BE2C (cell line): Measurements from ENCODE around the gene MAN2A1.
"Not testable (repeated sequence)": the region's sequence is repeated elsewhere in the genome, so short reads cannot be mapped to it uniquely, and the experiment has no call there.

ENCODE experiments used
- DNase-seq: peaks from one replicate; pipeline ENCODE4 v3.0.0-alpha.2; 2020
- H3K27me3 ChIP-seq: fragments of 250-450 bp; sonication (Bioruptor Pico); 2 replicates; pipeline ENCODE4 v1.5.1; 2020; ENCODE audit warnings: mild to moderate bottlenecking
- H3K36me3 ChIP-seq: fragments of 250-450 bp; sonication (Bioruptor Pico); 2 replicates; pipeline ENCODE4 v1.5.1; 2020; ENCODE audit warnings: mild to moderate bottlenecking
- H3K4me1 ChIP-seq: fragments of 250-450 bp; sonication (Bioruptor Pico); 2 replicates; pipeline ENCODE4 v1.5.1; 2020
- H3K4me3 ChIP-seq: 2 replicates; pipeline ENCODE4 v1.5.1; 2011; ENCODE audit warnings: low read depth, low read length
- H3K9me3 ChIP-seq: fragments of 250-450 bp; sonication (Bioruptor Pico); 2 replicates; pipeline ENCODE4 v1.5.1; 2020
- TF ChIP-seq, protein P1 (sequence below): IDR thresholded peaks from 2 replicates; pipeline ENCODE4 v1.5.1; 2012; ENCODE audit warnings: mild to moderate bottlenecking, low read depth, low read length

MAN2A1 gene

DNA sequence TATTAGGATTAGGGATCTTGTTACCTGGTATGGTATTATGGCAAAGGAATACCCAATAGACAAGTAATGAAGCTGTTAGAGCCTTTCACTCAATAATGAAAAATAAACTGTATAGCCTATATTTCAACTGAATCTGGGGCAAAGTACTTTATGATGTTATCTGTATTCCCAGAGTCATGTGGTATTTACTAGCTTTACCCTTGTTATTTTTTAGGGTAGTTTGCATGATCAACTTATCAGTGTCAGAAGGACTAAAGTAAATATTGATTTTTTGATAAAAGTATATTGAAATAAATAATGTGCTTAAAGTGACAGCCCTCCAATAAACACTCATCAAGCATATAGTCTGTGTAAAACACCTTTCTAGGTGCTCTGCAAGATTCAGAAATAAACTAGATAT is 64.6 kb downstream of the MAN2A1 start:
- Histone ChIP-seq H3K4me1 (no peaks in the 10 kb centered on the region), H3K36me3 (no peaks in the 10 kb centered on the region), H3K27me3 (no peaks in the 10 kb centered on the region), H3K4me3 (no peak overlapping the region), H3K9me3 (no peaks in the 10 kb centered on the region)
- DNase-seq, result no peak
- TF ChIP-seq, protein P1, sequence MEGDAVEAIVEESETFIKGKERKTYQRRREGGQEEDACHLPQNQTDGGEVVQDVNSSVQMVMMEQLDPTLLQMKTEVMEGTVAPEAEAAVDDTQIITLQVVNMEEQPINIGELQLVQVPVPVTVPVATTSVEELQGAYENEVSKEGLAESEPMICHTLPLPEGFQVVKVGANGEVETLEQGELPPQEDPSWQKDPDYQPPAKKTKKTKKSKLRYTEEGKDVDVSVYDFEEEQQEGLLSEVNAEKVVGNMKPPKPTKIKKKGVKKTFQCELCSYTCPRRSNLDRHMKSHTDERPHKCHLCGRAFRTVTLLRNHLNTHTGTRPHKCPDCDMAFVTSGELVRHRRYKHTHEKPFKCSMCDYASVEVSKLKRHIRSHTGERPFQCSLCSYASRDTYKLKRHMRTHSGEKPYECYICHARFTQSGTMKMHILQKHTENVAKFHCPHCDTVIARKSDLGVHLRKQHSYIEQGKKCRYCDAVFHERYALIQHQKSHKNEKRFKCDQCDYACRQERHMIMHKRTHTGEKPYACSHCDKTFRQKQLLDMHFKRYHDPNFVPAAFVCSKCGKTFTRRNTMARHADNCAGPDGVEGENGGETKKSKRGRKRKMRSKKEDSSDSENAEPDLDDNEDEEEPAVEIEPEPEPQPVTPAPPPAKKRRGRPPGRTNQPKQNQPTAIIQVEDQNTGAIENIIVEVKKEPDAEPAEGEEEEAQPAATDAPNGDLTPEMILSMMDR, result no peak

DNA sequence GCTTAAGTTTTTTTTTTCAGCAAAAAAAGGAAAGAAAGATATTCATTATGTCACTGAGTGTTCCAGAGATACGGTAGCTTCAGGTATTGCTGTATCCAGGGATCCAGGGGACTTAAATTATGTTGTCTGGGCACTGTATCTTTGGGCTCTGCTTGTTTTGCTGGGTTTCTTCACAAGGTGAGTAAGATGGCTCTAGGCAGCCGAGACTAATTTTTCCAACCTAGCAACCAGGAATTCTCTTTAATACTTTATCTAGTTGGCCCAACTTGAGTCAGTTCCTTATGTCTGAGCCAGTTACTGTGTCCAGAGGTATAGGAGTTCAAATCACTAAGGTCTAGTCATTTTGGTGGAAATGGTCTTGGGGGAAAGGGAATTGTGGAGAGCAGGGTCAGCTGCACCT is 66.0 kb downstream of the MAN2A1 start:
- no peaks in the 10 kb centered on the region for H3K27me3 ChIP-seq
- H3K4me3 ChIP-seq, result no peak overlapping the region
- no peaks in the 10 kb centered on the region for H3K36me3 ChIP-seq
- TF ChIP-seq, protein P1, result no peak
- DNase-seq, result no peak
- H3K9me3 ChIP-seq, result no peaks in the 10 kb centered on the region
- H3K4me1 ChIP-seq, result no peaks in the 10 kb centered on the region

DNA sequence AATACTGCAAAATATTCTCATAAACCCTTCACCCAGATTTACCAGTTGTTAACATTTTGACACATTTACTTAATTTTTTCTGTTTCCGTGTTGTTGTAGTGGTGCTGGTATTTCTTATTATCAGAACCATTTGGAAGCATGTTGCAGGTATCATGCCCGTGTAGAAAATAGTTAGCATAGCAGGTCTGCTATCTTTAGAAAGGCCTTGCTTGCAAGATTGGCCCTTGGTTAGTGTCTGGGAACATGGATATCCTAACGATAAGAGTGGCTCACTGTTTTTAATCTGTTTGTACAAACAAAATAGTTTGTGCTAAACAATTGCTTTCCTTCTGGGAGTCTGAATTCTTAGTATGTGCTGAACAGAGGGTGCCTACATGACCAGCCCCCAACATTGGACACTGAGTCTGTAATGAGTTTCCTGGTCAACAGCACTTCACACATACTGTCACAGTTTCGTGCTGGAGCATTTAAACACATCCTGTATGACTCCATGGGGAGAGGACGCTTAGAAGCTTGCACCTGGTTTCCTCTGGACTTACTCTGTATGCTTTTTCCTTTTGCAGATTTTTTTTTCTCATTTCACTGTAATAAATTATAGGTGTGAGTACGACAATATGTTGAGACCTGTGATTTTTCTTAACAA is 66.9 kb downstream of the MAN2A1 start:
- TF ChIP-seq, protein P1, result no peak
- Histone ChIP-seq H3K36me3 (no peaks in the 10 kb centered on the region), H3K27me3 (no peaks in the 10 kb centered on the region), H3K4me1 (no peaks in the 10 kb centered on the region), H3K9me3 (no peaks in the 10 kb centered on the region), H3K4me3 (no peak overlapping the region)
- DNase-seq, result no peak

DNA sequence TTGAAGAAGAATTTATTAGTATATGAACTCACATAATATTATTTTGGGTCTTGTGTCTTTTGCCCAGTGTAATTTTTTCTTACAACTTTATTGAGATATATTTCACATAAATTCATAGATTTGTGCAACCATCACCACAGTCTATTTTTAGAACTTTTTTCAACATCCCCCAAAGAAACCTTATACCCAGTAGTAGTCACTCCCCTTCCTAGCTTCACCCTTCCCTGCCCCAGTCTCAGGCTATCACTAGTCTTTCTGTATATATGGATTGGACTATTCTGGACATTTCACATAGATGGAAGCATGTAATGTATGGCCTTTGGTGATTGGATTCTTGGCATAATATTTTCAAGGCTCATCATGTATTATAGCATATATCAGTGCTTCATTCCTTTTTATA is 67.8 kb downstream of the MAN2A1 start:
- TF ChIP-seq, protein P1, result no peak
- Histone ChIP-seq H3K9me3 (no peaks in the 10 kb centered on the region), H3K27me3 (no peaks in the 10 kb centered on the region), H3K4me1 (no peaks in the 10 kb centered on the region), H3K36me3 (no peaks in the 10 kb centered on the region), H3K4me3 (no peak overlapping the region)
- DNase-seq, result no peak

DNA sequence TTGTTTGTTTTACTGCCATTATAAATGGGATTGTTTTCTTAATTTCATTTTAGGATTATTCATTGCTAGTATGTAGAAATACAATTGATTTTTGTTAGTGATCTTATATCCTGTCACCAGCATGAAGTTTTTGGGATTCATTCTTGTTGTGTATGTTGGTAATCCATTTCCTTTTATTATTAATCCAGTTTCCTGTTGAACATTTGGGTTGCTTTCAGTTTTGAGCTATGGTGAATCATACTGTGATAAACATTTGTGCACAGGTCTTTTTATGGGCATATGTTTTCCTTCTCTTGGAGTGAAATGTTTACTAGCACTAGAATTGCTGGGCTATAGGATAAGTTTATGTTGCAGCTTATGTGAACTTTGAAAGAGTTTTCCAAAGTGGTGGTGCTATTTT is 69.6 kb downstream of the MAN2A1 start:
- Histone ChIP-seq H3K4me1 (no peaks in the 10 kb centered on the region), H3K9me3 (no peaks in the 10 kb centered on the region), H3K36me3 (no peaks in the 10 kb centered on the region), H3K4me3 (no peak overlapping the region), H3K27me3 (no peaks in the 10 kb centered on the region)
- DNase-seq, result no peak
- TF ChIP-seq, protein P1, result no peak

DNA sequence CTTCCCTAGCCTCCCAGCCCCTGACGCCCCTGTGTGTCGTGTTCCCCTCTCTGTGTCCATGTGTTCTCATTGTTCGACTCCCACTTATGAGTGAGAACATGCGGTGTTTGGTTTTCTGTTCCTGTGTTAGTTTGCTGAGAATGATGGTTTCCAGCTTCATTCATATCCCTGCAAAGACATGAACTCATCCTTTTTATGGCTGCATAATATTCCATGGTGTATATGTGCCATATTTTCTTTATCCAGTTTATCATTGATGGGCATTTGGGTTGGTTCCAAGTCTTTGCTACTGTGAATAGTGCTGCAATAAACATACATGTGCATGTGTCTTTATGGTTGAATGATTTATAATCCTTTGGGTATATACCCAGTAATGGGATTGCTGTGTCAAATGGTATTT is 70.4 kb downstream of the MAN2A1 start:
- not testable (repeated sequence) for DNase-seq, H3K4me3 ChIP-seq, H3K27me3 ChIP-seq, H3K9me3 ChIP-seq, H3K36me3 ChIP-seq, H3K4me1 ChIP-seq

DNA sequence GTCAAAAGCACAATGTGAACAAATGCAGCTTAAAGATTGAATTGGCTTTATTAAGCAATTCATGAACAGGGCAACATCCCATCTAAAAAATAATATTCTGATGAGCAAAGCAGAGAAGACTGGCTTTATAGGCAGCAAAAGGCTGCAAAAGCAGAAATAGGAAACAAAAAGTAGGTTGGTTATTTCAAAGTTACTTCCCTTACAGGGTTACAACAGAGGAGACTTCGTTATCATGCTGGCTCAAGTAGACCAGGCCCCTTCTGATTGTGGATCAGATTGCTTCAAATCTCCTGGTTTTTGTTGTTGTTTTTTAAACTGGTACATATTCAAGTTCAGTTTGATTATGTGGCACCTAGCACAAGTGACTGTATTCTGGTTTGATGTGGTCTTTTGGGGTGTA is 73.1 kb downstream of the MAN2A1 start:
- Histone ChIP-seq H3K27me3 (no peaks in the 10 kb centered on the region), H3K36me3 (no peaks in the 10 kb centered on the region), H3K9me3 (no peaks in the 10 kb centered on the region), H3K4me1 (no peaks in the 10 kb centered on the region), H3K4me3 (no peak overlapping the region)
- TF ChIP-seq, protein P1, result no peak
- DNase-seq, result no peak
